ENCODE data around the gene FUT7.

FUT7 gene

GRCh38 chr9:137039611-137040366 is 7.9 kb upstream of the FUT7 start:
- no peak for DNase-seq
- TF ChIP-seq CTCF (IDR thresholded peaks at IDR 0.05; ENCODE audit: low read depth, low read length) = no peak
- no peak overlapping the region for H3K4me3 ChIP-seq (ENCODE audit: low read depth, low read length)
- peaks cover 25% of the 10 kb centered on the region for H3K36me3 ChIP-seq
- H3K27me3 ChIP-seq = no peaks in the 10 kb centered on the region
- H3K4me1 ChIP-seq = peaks cover 17% of the 10 kb centered on the region
- H3K9me3 ChIP-seq = no peaks in the 10 kb centered on the region

GRCh38 chr9:137038916-137039315 is 7.0 kb upstream of the FUT7 start:
- H3K27me3 ChIP-seq = no peaks in the 10 kb centered on the region
- no peak for DNase-seq
- TF ChIP-seq CTCF (IDR thresholded peaks at IDR 0.05; ENCODE audit: low read depth, low read length) = no peak
- no peaks in the 10 kb centered on the region for H3K9me3 ChIP-seq
- peaks cover 25% of the 10 kb centered on the region for H3K36me3 ChIP-seq
- H3K4me1 ChIP-seq = peaks cover 11% of the 10 kb centered on the region
- no peak overlapping the region for H3K4me3 ChIP-seq (ENCODE audit: low read depth, low read length)

GRCh38 chr9:137037483-137037882 is 5.6 kb upstream of the FUT7 start:
- no peak overlapping the region for H3K4me3 ChIP-seq (ENCODE audit: low read depth, low read length)
- H3K9me3 ChIP-seq = no peaks in the 10 kb centered on the region
- H3K27me3 ChIP-seq = no peaks in the 10 kb centered on the region
- H3K36me3 ChIP-seq = peaks cover 25% of the 10 kb centered on the region
- DNase-seq = no peak
- TF ChIP-seq CTCF (IDR thresholded peaks at IDR 0.05; ENCODE audit: low read depth, low read length) = no peak
- H3K4me1 ChIP-seq = peaks cover 6% of the 10 kb centered on the region

- Histone ChIP-seq H3K9me3 (no peaks in the 10 kb centered on the region), H3K36me3 (peaks cover 25% of the 10 kb centered on the region), H3K27me3 (no peaks in the 10 kb centered on the region), H3K4me1 (peaks cover 6% of the 10 kb centered on the region), H3K4me3 (ENCODE audit: low read depth, low read length) (no peak overlapping the region)
- no peak for TF ChIP-seq CTCF (IDR thresholded peaks at IDR 0.05; ENCODE audit: low read depth, low read length)
- DNase-seq = no peak
Observed at GRCh38 chr9:137037035-137037434, 5.1 kb upstream of the FUT7 start.

GRCh38 chr9:137035937-137036336 is 4.0 kb upstream of the FUT7 start:
- peaks cover 2% of the 10 kb centered on the region for H3K4me1 ChIP-seq

More at GRCh38 chr9:137035937-137036336, 4.0 kb upstream of the FUT7 start:
- no peak for DNase-seq
- Histone ChIP-seq H3K36me3 (peaks cover 24% of the 10 kb centered on the region), H3K4me3 (ENCODE audit: low read depth, low read length) (no peak overlapping the region), H3K27me3 (no peaks in the 10 kb centered on the region), H3K9me3 (no peaks in the 10 kb centered on the region)
- no peak for TF ChIP-seq CTCF (IDR thresholded peaks at IDR 0.05; ENCODE audit: low read depth, low read length)
